Adrenal gland (tissue), 5 donors: ENCODE measurements around the gene HAPSTR1.

Experiments used
- CTCF ChIP-seq, 6 experiments: fragments of 450-650 bp in 4 of 6; fragments of 200-600 bp in 2 of 6; sonication (generic) in 1 of 6; IDR thresholded peaks; 1 replicate in 5 of 6; 2 replicates in 1 of 6; pipeline versions ENCODE4 v1.5.1 to v1.8.0; 2016 to 2021; ENCODE audit warnings: antibody characterized with exemption in 6 of 6, mild to moderate bottlenecking in 2 of 6, moderate library complexity in 1 of 6
- POLR2A ChIP-seq, 2 donors: fragments of 450-650 bp; IDR thresholded peaks; one replicate each; pipeline ENCODE4 v1.6.1; 2017; ENCODE audit warnings: antibody characterized with exemption in 2 of 2, mild to moderate bottlenecking in 2 of 2, moderate library complexity in 1 of 2
- donor health status: DM: no; HTN: no; CAD: no.

GRCh38 chr16:9102379-9102778 lies 10.9 kb downstream of the HAPSTR1 start:
- TF ChIP-seq CTCF (IDR thresholded peaks at IDR 0.05) (no peak), POLR2A (IDR thresholded peaks at IDR 0.05) (no peak)
